ENCODE measurements around the gene HMGCL.
"Not testable (repeated sequence)": the region's sequence is repeated elsewhere in the genome, so short reads cannot be mapped to it uniquely, and the experiment has no call there.

DNA sequence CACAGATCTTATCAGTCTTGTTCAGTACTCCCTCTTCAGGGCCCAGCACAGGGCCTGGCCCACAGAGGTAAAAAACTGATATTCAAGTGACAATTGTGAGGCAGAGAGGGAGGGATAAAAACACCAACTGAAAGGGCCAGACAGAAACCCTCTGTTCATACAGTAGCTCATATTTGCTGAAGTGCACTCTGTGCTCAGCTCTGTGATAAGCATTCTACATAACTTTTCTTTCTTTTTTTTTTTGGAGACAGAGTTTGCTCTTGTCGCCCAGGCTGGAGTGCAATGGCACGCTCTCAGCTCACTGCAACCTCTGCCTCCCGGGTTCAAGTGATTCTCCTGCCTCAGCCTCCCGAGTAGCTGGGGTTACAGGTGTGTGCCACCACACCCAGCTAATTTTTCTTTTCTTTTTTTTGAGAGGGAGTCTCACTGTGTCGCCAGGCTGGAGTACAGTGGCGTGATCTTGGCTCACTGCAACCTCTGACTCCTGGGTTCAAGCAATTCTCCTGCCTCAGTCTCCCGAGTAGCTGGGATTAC lies 22.4 kb downstream of the HMGCL start:
- TF ChIP-seq, protein P1, sequence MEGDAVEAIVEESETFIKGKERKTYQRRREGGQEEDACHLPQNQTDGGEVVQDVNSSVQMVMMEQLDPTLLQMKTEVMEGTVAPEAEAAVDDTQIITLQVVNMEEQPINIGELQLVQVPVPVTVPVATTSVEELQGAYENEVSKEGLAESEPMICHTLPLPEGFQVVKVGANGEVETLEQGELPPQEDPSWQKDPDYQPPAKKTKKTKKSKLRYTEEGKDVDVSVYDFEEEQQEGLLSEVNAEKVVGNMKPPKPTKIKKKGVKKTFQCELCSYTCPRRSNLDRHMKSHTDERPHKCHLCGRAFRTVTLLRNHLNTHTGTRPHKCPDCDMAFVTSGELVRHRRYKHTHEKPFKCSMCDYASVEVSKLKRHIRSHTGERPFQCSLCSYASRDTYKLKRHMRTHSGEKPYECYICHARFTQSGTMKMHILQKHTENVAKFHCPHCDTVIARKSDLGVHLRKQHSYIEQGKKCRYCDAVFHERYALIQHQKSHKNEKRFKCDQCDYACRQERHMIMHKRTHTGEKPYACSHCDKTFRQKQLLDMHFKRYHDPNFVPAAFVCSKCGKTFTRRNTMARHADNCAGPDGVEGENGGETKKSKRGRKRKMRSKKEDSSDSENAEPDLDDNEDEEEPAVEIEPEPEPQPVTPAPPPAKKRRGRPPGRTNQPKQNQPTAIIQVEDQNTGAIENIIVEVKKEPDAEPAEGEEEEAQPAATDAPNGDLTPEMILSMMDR (IDR thresholded peaks at IDR 0.05) = not testable (repeated sequence)
- not testable (repeated sequence) for TF ChIP-seq EP300, POLR2A (IDR thresholded peaks at IDR 0.05)
